Stimulated activated CD4-positive, alpha-beta T cell treated with anti-CD3 and anti-CD28 coated beads, TNF-alpha, amount 100 ng/mL, for 48 hours (primary cell): Measurements from ENCODE around the gene GPER1.

Source experiments
- DNase-seq, 3 donors: peaks; one replicate each; pipeline ENCODE4 v3.0.0-alpha.2; 2020; ENCODE audit warnings: low read depth in 3 of 3

Gene GPER1

GRCh38 chr7:1119201-1119600, 31.3 kb downstream of the GPER1 start:
- no peak for DNase-seq

- no peak for DNase-seq
Measured at GRCh38 chr7:1120791-1121190, 32.9 kb downstream of the GPER1 start.

- no peak for DNase-seq
Measured at GRCh38 chr7:1121476-1121875, 33.6 kb downstream of the GPER1 start.

- DNase-seq, result no peak
Measured at GRCh38 chr7:1121886-1122831, 34.2 kb downstream of the GPER1 start.

GRCh38 chr7:1122832-1123501, 35.1 kb downstream of the GPER1 start:
- no peak for DNase-seq

GRCh38 chr7:1123715-1124114, 35.8 kb downstream of the GPER1 start:
- no peak for DNase-seq

GRCh38 chr7:1124164-1124563, 36.3 kb downstream of the GPER1 start:
- no peak for DNase-seq

GRCh38 chr7:1124816-1125602, 37.1 kb downstream of the GPER1 start:
- no peak for DNase-seq

GRCh38 chr7:1125603-1125969, 37.7 kb downstream of the GPER1 start:
- no peak for DNase-seq

- no peak for DNase-seq
Measured at GRCh38 chr7:1127001-1127400, 39.1 kb downstream of the GPER1 start.

GRCh38 chr7:1129431-1129830, 41.5 kb downstream of the GPER1 start:
- no peak for DNase-seq

- no peak for DNase-seq
Measured at GRCh38 chr7:1130021-1130990, 42.4 kb downstream of the GPER1 start.

GRCh38 chr7:1131471-1132265, 43.8 kb downstream of the GPER1 start:
- no peak for DNase-seq

- no peak for DNase-seq
Measured at GRCh38 chr7:1134951-1135350, 47.0 kb downstream of the GPER1 start.

GRCh38 chr7:1136841-1137516, 49.1 kb downstream of the GPER1 start:
- no peak for DNase-seq

- DNase-seq, result no peak
Measured at GRCh38 chr7:1137517-1138167, 49.7 kb downstream of the GPER1 start.

GRCh38 chr7:1140476-1141104, 52.7 kb downstream of the GPER1 start:
- no peak for DNase-seq

- DNase-seq, result no peak
Measured at GRCh38 chr7:1141651-1142050, 53.7 kb downstream of the GPER1 start.
